Chondrocyte (in vitro differentiated cells): ENCODE results near the gene BORCS8. TPM values are rescaled to one million over a fixed set of nuclear protein-coding genes. Genes with fewer than 3 reads are reported as not detected.
"Not testable (repeated sequence)": the region's sequence is repeated elsewhere in the genome, so short reads cannot be mapped to it uniquely, and the experiment has no call there.

Source experiments
- DNase-seq: peaks from one replicate; pipeline ENCODE4 v3.0.0; 2021; ENCODE audit warnings: mixed read lengths, low spot score
- H3K27ac Mint-ChIP-seq: one replicate; pipeline ENCODE4 v1.8.0; 2021; ENCODE audit warnings: mild to moderate bottlenecking, moderate library complexity, mixed read lengths; ENCODE audit not compliant: unreplicated experiment
- H3K27me3 Mint-ChIP-seq: 2 replicates; pipeline ENCODE4 v1.8.0; 2021; ENCODE audit warnings: low read depth, mixed read lengths
- H3K36me3 Mint-ChIP-seq: 2 replicates; pipeline ENCODE4 v1.8.0; 2021; ENCODE audit warnings: low read depth, mixed read lengths
- H3K4me1 Mint-ChIP-seq: 2 replicates; pipeline ENCODE4 v1.8.0; 2021; ENCODE audit warnings: low read depth, mild to moderate bottlenecking, mixed read lengths
- H3K4me3 Mint-ChIP-seq: one replicate; pipeline ENCODE4 v1.8.0; 2021; ENCODE audit warnings: mild to moderate bottlenecking, moderate library complexity, mixed read lengths; ENCODE audit not compliant: unreplicated experiment
- H3K9me3 Mint-ChIP-seq: 2 replicates; pipeline ENCODE4 v1.8.0; 2021; ENCODE audit warnings: low read depth, mixed read lengths
- CTCF ChIP-seq: fragments of 200-600 bp; sonication (generic); IDR thresholded peaks from 2 replicates; pipeline ENCODE4 v1.5.0; 2021; ENCODE audit warnings: antibody characterized with exemption, mild to moderate bottlenecking, moderate library complexity
- total RNA-seq: library from RNA; stranded (reverse); gene quantifications from 3 replicates; pipeline ENCODE4 v1.2.1, GENCODE V29; 2021

Gene BORCS8
- total RNA-seq, 1 donor from 2014 or later = 14.5 TPM

GRCh38 chr19:19176950-19177349 lies 15.0 kb downstream of the BORCS8 start:
- no peak for DNase-seq

GRCh38 chr19:19173243-19173642 lies 18.7 kb downstream of the BORCS8 start:
- H3K9me3 Mint-ChIP-seq, H3K27me3 Mint-ChIP-seq, H3K4me3 Mint-ChIP-seq, DNase-seq, H3K27ac Mint-ChIP-seq, H3K36me3 Mint-ChIP-seq: not testable (repeated sequence)
- peaks cover 25% of the 10 kb centered on the region for H3K4me1 Mint-ChIP-seq

More at GRCh38 chr19:19176950-19177349, 15.0 kb downstream of the BORCS8 start:
- H3K36me3 Mint-ChIP-seq = peaks cover 3% of the 10 kb centered on the region
- TF ChIP-seq CTCF = no peak
- no peak overlapping the region for H3K27ac Mint-ChIP-seq
- H3K4me3 Mint-ChIP-seq = no peak overlapping the region
- H3K4me1 Mint-ChIP-seq = peaks cover 3% of the 10 kb centered on the region
- no peaks in the 10 kb centered on the region for H3K27me3 Mint-ChIP-seq
- H3K9me3 Mint-ChIP-seq = no peaks in the 10 kb centered on the region

GRCh38 chr19:19171821-19172532 lies 20.0 kb downstream of the BORCS8 start:
- Mint-ChIP-seq H3K4me3 (no peak overlapping the region), H3K9me3 (no peaks in the 10 kb centered on the region), H3K36me3 (no peaks in the 10 kb centered on the region), H3K4me1 (peaks cover 25% of the 10 kb centered on the region), H3K27me3 (no peaks in the 10 kb centered on the region), H3K27ac (no peak overlapping the region)
- no peak for TF ChIP-seq CTCF
- no peak for DNase-seq

DNA sequence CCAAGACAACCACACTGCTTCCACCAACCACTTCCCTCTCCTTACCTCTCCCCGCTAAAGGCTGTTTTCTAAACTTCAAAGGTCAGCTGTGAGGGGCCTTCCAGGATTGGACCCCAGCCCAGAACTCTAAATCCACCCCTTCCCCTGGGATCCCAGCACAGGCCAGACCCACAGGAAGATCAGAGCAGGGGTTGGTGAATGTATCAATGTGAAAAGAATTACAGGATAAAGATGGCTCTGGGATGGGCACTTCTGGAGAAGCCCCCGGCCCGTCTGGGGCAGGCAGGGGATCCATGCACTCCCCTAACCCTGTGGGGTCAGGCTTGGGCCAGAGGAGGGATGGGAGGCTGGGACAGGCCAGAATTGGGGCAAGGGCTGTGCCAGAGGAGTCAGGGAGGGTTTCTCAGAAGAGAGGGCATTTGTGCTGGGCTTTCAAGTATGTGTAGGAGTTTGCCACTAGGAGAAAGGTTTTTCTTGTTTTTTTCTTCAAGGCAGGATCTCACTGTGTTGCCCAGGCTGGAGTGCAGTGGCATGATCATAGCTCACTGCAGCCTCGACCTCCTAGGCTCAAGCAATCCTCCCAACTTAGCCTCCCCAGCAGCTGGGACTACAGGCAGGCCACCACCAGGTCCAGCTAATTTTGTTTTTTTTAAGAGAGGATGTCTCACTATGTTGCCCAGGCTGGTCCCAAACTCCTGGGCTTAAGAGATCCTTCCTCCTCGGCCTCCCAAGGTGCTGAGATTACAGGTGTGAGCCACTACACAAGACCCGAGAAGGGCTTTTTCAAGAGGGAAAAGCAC lies 20.9 kb downstream of the BORCS8 start:
- H3K27me3 Mint-ChIP-seq = no peaks in the 10 kb centered on the region
- H3K36me3 Mint-ChIP-seq = no peaks in the 10 kb centered on the region
- no peak for DNase-seq
- H3K27ac Mint-ChIP-seq = no peak overlapping the region
- no peak for TF ChIP-seq CTCF
- no peaks in the 10 kb centered on the region for H3K9me3 Mint-ChIP-seq
- H3K4me1 Mint-ChIP-seq = peaks cover 25% of the 10 kb centered on the region
- H3K4me3 Mint-ChIP-seq = peak overlapping the region; percentile 55

GRCh38 chr19:19170053-19170872 lies 21.7 kb downstream of the BORCS8 start, which contains the start of gene MEF2B:
Gene MEF2B (minus strand): TSS chr19:19170263. CDS start chr19:19150735, 19,528 bp downstream.
- Mint-ChIP-seq H3K36me3 (no peaks in the 10 kb centered on the region), H3K9me3 (no peaks in the 10 kb centered on the region), H3K27ac (no peak within 1 kb of the TSS), H3K4me3 (peak within 1 kb of the TSS; percentile 55), H3K27me3 (no peaks in the 10 kb centered on the region), H3K4me1 (peaks cover 25% of the 10 kb centered on the region)
- TF ChIP-seq CTCF = no peak
- no peak for DNase-seq
